Endodermal cell (in vitro differentiated cells): ENCODE measurements around the gene SYNPR. TPM values are rescaled to one million over a fixed set of nuclear protein-coding genes. Genes with fewer than 3 reads are reported as not detected.

Experiments used
- DNase-seq: peaks from one replicate; pipeline ENCODE4 v3.0.0-alpha.2; 2017
- H3K27ac ChIP-seq: 2 replicates; pipeline ENCODE4 v1.5.1; 2013; ENCODE audit warnings: mild to moderate bottlenecking, low read depth, low read length, moderate library complexity
- H3K27me3 ChIP-seq: 2 replicates; pipeline ENCODE4 v1.6.1; 2013; ENCODE audit warnings: mild to moderate bottlenecking, low read length, moderate library complexity; ENCODE audit not compliant: insufficient read depth, control insufficient read depth, poor library complexity, severe bottlenecking
- H3K36me3 ChIP-seq: 2 replicates; pipeline ENCODE4 v1.7.0; 2013; ENCODE audit warnings: mild to moderate bottlenecking, low read length, moderate library complexity; ENCODE audit not compliant: control insufficient read depth, insufficient read depth
- H3K4me1 ChIP-seq: one replicate; pipeline ENCODE4 v1.7.0; 2013; ENCODE audit warnings: low read length; ENCODE audit not compliant: control insufficient read depth, insufficient read depth
- H3K4me3 ChIP-seq: 2 replicates; pipeline ENCODE4 v1.5.1; 2013; ENCODE audit warnings: mild to moderate bottlenecking, low read length, moderate library complexity
- H3K9ac ChIP-seq: 2 replicates; pipeline ENCODE4 v1.6.1; 2013; ENCODE audit warnings: mild to moderate bottlenecking, low read length, moderate library complexity; ENCODE audit not compliant: poor library complexity, severe bottlenecking; ENCODE audit errors: extremely low read depth
- H3K9me3 ChIP-seq: 2 replicates; pipeline ENCODE4 v1.6.1; 2013; ENCODE audit warnings: mild to moderate bottlenecking, low read length, moderate library complexity; ENCODE audit not compliant: control insufficient read depth
- H3K27ac Mint-ChIP-seq: 2 replicates; pipeline ENCODE4 v1.8.0; 2020; ENCODE audit warnings: mixed read lengths
- H3K27me3 Mint-ChIP-seq: 2 replicates; pipeline ENCODE4 v1.8.0; 2021; ENCODE audit warnings: mild to moderate bottlenecking, mixed read lengths; ENCODE audit not compliant: insufficient read depth
- H3K36me3 Mint-ChIP-seq: 2 replicates; pipeline ENCODE4 v1.8.0; 2020; ENCODE audit warnings: low read depth, mixed read lengths
- H3K4me1 Mint-ChIP-seq: 2 replicates; pipeline ENCODE4 v1.8.0; 2020; ENCODE audit warnings: mixed read lengths
- H3K4me3 Mint-ChIP-seq: 2 replicates; pipeline ENCODE4 v1.8.0; 2020; ENCODE audit warnings: mild to moderate bottlenecking, moderate library complexity, mixed read lengths
- H3K9me3 Mint-ChIP-seq: 2 replicates; pipeline ENCODE4 v1.8.0; 2020; ENCODE audit warnings: mild to moderate bottlenecking, mixed read lengths
- WGBS, 2 experiments: methylation state at CpG; one replicate each; pipeline versions ENCODE4 v1.1.5 to v1.1.7; 2013; ENCODE audit warnings: missing lambda C conversion rate in 2 of 2, mixed read lengths in 1 of 2; ENCODE audit not compliant: insufficient coverage in 1 of 2, insufficient read length in 1 of 2; 5-methylcytosine and 5-hydroxymethylcytosine counted together
- total RNA-seq, 2 donors: library from RNA; stranded (reverse); fragmentation: NEBNext Ultra II Directional in 1 of 2; extraction: Animal tissue kit (Norgen Biotek cat#: 25700) in 1 of 2; gene quantifications; 2 replicates in 1 of 2; 3 replicates in 1 of 2; pipeline ENCODE4 v1.2.1, GENCODE V29; 2021
- TF ChIP-seq, protein P1 (sequence below): fragments of 200-600 bp; sonication (generic); conservative IDR thresholded peaks from 2 replicates; pipeline ENCODE4 v1.5.0; 2021; ENCODE audit warnings: antibody characterized with exemption, mild to moderate bottlenecking

SYNPR gene
- total RNA-seq, 2 donors from 2014 or later: not detected

- no peak overlapping the region for H3K4me3 Mint-ChIP-seq
- H3K27ac ChIP-seq: no peak overlapping the region
- no peak overlapping the region for H3K27ac Mint-ChIP-seq
- WGBS, 2 experiments: 74% methylated on average over 2 of the region's 2 CpGs; no CpG with 5 or more reads in 1 of the 2 experiments
- H3K9me3 Mint-ChIP-seq: no peaks in the 10 kb centered on the region
- no peaks in the 10 kb centered on the region for H3K36me3 ChIP-seq
- no peaks in the 10 kb centered on the region for H3K36me3 Mint-ChIP-seq
- DNase-seq: no peak
- peaks cover 8% of the 10 kb centered on the region for H3K4me1 Mint-ChIP-seq
- no peaks in the 10 kb centered on the region for H3K4me1 ChIP-seq
- no peaks in the 10 kb centered on the region for H3K27me3 ChIP-seq
- no peak overlapping the region for H3K4me3 ChIP-seq
- no peak overlapping the region for H3K9ac ChIP-seq
- peaks cover 2% of the 10 kb centered on the region for H3K27me3 Mint-ChIP-seq
- peaks cover 6% of the 10 kb centered on the region for H3K9me3 ChIP-seq
- TF ChIP-seq, protein P1, sequence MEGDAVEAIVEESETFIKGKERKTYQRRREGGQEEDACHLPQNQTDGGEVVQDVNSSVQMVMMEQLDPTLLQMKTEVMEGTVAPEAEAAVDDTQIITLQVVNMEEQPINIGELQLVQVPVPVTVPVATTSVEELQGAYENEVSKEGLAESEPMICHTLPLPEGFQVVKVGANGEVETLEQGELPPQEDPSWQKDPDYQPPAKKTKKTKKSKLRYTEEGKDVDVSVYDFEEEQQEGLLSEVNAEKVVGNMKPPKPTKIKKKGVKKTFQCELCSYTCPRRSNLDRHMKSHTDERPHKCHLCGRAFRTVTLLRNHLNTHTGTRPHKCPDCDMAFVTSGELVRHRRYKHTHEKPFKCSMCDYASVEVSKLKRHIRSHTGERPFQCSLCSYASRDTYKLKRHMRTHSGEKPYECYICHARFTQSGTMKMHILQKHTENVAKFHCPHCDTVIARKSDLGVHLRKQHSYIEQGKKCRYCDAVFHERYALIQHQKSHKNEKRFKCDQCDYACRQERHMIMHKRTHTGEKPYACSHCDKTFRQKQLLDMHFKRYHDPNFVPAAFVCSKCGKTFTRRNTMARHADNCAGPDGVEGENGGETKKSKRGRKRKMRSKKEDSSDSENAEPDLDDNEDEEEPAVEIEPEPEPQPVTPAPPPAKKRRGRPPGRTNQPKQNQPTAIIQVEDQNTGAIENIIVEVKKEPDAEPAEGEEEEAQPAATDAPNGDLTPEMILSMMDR: no peak
Observed at GRCh38 chr3:63559884-63560283, 281.8 kb downstream of the SYNPR start.

GRCh38 chr3:63561879-63562278, 283.8 kb downstream of the SYNPR start:
- Histone ChIP-seq H3K36me3 (no peaks in the 10 kb centered on the region), H3K27me3 (no peaks in the 10 kb centered on the region), H3K4me1 (no peaks in the 10 kb centered on the region), H3K9me3 (peaks cover 6% of the 10 kb centered on the region), H3K4me3 (no peak overlapping the region), H3K27ac (no peak overlapping the region), H3K9ac (no peak overlapping the region)
- Mint-ChIP-seq H3K4me1 (no peaks in the 10 kb centered on the region), H3K27me3 (peaks cover 2% of the 10 kb centered on the region), H3K36me3 (no peaks in the 10 kb centered on the region), H3K27ac (no peak overlapping the region), H3K9me3 (no peaks in the 10 kb centered on the region), H3K4me3 (no peak overlapping the region)
- DNase-seq: no peak
- TF ChIP-seq, protein P1: no peak
- WGBS, 2 experiments: 60 to 73% methylated on average over 1 of the region's 1 CpG

- no peak overlapping the region for H3K9ac ChIP-seq
- H3K36me3 ChIP-seq: no peaks in the 10 kb centered on the region
- no peak overlapping the region for H3K27ac ChIP-seq
- no peaks in the 10 kb centered on the region for H3K27me3 ChIP-seq
- DNase-seq: no peak
- H3K4me3 ChIP-seq: no peak overlapping the region
- no peaks in the 10 kb centered on the region for H3K4me1 ChIP-seq
- Mint-ChIP-seq H3K4me3 (no peak overlapping the region), H3K27me3 (peaks cover 2% of the 10 kb centered on the region), H3K4me1 (no peaks in the 10 kb centered on the region), H3K36me3 (no peaks in the 10 kb centered on the region), H3K27ac (no peak overlapping the region), H3K9me3 (no peaks in the 10 kb centered on the region)
- WGBS, 2 experiments: 89 to 96% methylated on average over 3 to 4 of the region's 4 CpGs
- TF ChIP-seq, protein P1: no peak
- H3K9me3 ChIP-seq: peaks cover 6% of the 10 kb centered on the region
Observed at GRCh38 chr3:63562323-63562722, 284.2 kb downstream of the SYNPR start.
